ENCODE data around the gene C16orf92. TPM values are rescaled to one million over a fixed set of nuclear protein-coding genes. Genes with fewer than 3 reads are reported as not detected.
A peak's percentile ranks its signal among the peaks of the same experiment; 100 is the strongest.

C16orf92 gene
- total and polyA plus RNA-seq, 2 of the 8 experiments (the other 6 are each of a cell fraction or from before 2014, with no cell fraction given): not detected

- H3K9me3 ChIP-seq (ENCODE audit: insufficient read depth in 2 of 2, low read depth in 1 of 2, low read length in 1 of 2): no peaks in the 10 kb centered on the region
- POLR2A ChIA-PET (ENCODE audit: partially characterized antibody): interaction anchor here (0.8 to 1.4 kb wide), 7 partner anchors 19 to 220 kb away, joined by 3 to 4 read pairs (median 3); partner anchors contain the start of genes ALDOA, PAGR1 and TBX6
- DNase-seq (ENCODE audit: low read depth in 1 of 2, low spot score in 2 of 2): peak in 1 of 2 experiments; percentile 88
Measured at GRCh38 chr16:30028438-30029076, 5.6 kb downstream of the C16orf92 start.

More at GRCh38 chr16:30028438-30029076, 5.6 kb downstream of the C16orf92 start:
- Histone ChIP-seq H3K23me2 (ENCODE audit: low read depth, low read length) (peaks cover 10% of the 10 kb centered on the region; the same call in 1 of the 2 replicates), H2BK20ac (ENCODE audit: low read length) (no peak overlapping the region), H3K27me3 (replicated peaks in 1 of 4; ENCODE audit: control insufficient read depth in 3 of 4, extremely low read depth in 1 of 4, insufficient read depth in 3 of 4, low read length in 3 of 4) (peaks cover 0 to 9% (median 4%) of the 10 kb centered on the region in 4 experiments; a peak in 2 of 7 replicates), H3K27ac (ENCODE audit: low read depth, low read length) (no peak overlapping the region), H2AK5ac (ENCODE audit: low read depth, low read length) (no peak overlapping the region; the same call in 1 of the 2 replicates), H3K4me2 (ENCODE audit: insufficient read depth in 1 of 2, low read depth in 2 of 2, low read length in 2 of 2) (peak overlapping the region; percentile 84 to 96; a peak in 2 of 4 replicates), H3K79me1 (ENCODE audit: low read depth, low read length) (peaks cover 5% of the 10 kb centered on the region; the same call in 1 of the 2 replicates), H3K18ac (ENCODE audit: extremely low read depth, low read length) (no peak overlapping the region), H4K5ac (ENCODE audit: insufficient read length, low read depth, low read length) (no peak overlapping the region), H4K8ac (ENCODE audit: extremely low read depth, insufficient read depth, low read length) (no peak overlapping the region), H3K56ac (replicated peaks; ENCODE audit: insufficient read length, low read depth, low read length) (no peak overlapping the region), H3K4me3 (ENCODE audit: extremely low read depth in 1 of 4, insufficient read depth in 2 of 4, low read depth in 3 of 4, low read length in 4 of 4) (no peak overlapping the region), H4K91ac (replicated peaks; ENCODE audit: insufficient read length, low read length) (no peak overlapping the region), H4K20me1 (replicated peaks in 1 of 2; ENCODE audit: control insufficient read depth in 1 of 2, insufficient read depth in 2 of 2, low read length in 2 of 2) (peaks cover 12 to 16% of the 10 kb centered on the region in 2 experiments), H2BK120ac (replicated peaks; ENCODE audit: low read depth, low read length) (no peak overlapping the region), H3K4me1 (replicated peaks in 1 of 4; ENCODE audit: control insufficient read depth in 3 of 4, insufficient read depth in 4 of 4, low read length in 3 of 4) (peaks cover 0 to 26% (median 19%) of the 10 kb centered on the region in 4 experiments; a peak in 6 of 7 replicates), H3K36me3 (ENCODE audit: control insufficient read depth in 2 of 4, insufficient read depth in 4 of 4, low read length in 3 of 4) (peaks cover 0 to 7% (median under 1%) of the 10 kb centered on the region in 4 experiments; a peak in 2 of 8 replicates), H2AFZ (ENCODE audit: low read length) (no peak overlapping the region), H3K4ac (replicated peaks; ENCODE audit: insufficient read length, low read depth, low read length) (no peak overlapping the region), H3K14ac (ENCODE audit: insufficient read length) (no peak overlapping the region), H2BK15ac (ENCODE audit: low read length) (no peak overlapping the region), H2BK12ac (ENCODE audit: low read depth, low read length) (peak overlapping the region; percentile 44; the same call in 1 of the 2 replicates), H2BK5ac (ENCODE audit: low read depth, low read length) (no peak overlapping the region), H3K23ac (ENCODE audit: insufficient read length) (no peak overlapping the region), H3K9ac (replicated peaks in 1 of 4; ENCODE audit: extremely low read depth in 1 of 4, low read depth in 3 of 4, low read length in 3 of 4) (no peak overlapping the region), H3K79me2 (ENCODE audit: control insufficient read depth in 1 of 2, insufficient read depth in 2 of 2, low read length in 2 of 2) (no peaks in the 10 kb centered on the region)
- CTCF ChIA-PET (ENCODE audit: partially characterized antibody): interaction anchor here (0.8 to 1.2 kb wide), 4 partner anchors 9 to 28 kb away, joined by 3 to 5 read pairs (median 4); a partner anchor contains a TSS
- no peak for TF ChIP-seq CBX5 (IDR thresholded peaks at IDR 0.05; ENCODE audit: low read depth, low read length)
- TF ChIP-seq KDM5A (IDR thresholded peaks at IDR 0.05; ENCODE audit: low read length): no peak
- TF ChIP-seq POLR2A (IDR thresholded peaks at IDR 0.05; ENCODE audit: control extremely low read depth in 1 of 2, low read depth in 2 of 2, low read length in 2 of 2): no peak
- peak; percentile 83 to 94; a peak in 3 of 4 replicates for TF ChIP-seq SIN3A (conservative IDR thresholded peaks at IDR 0.05 in 1 of 2, IDR thresholded peaks at IDR 0.05 in 1 of 2; ENCODE audit: low read depth in 1 of 2, low read length in 2 of 2)
- peak; percentile 41; the same call in 1 of the 2 replicates for TF ChIP-seq MAX (IDR thresholded peaks at IDR 0.05)
- TF ChIP-seq FOSL1 (IDR thresholded peaks at IDR 0.05; ENCODE audit: insufficient read depth, low read depth, low read length): no peak
- TF ChIP-seq HDAC2 (IDR thresholded peaks at IDR 0.05; ENCODE audit: borderline replicate concordance in 1 of 2, low read depth in 2 of 2, low read length in 2 of 2): no peak
- TF ChIP-seq BACH1 (IDR thresholded peaks at IDR 0.05; ENCODE audit: low read length): 0 out of 2 replicates have a peak, but pooled peaks have one; percentile 18
- no peak for TF ChIP-seq TAF7 (optimal IDR thresholded peaks at IDR 0.05; ENCODE audit: borderline replicate concordance, low read depth, low read length)
- no peak for TF ChIP-seq KDM4A (IDR thresholded peaks at IDR 0.05; ENCODE audit: low read depth, low read length, severe bottlenecking)
- no peak for TF ChIP-seq POLR2AphosphoS5 (IDR thresholded peaks at IDR 0.05; ENCODE audit: low read depth, low read length)
- WGBS, 2 experiments (ENCODE audit: extremely low coverage in 1 of 2, insufficient coverage in 1 of 2, insufficient read length in 1 of 2, insufficient replicate concordance in 2 of 2, low coverage in 1 of 2, low lambda C conversion rate in 2 of 2, missing lambda C conversion rate in 1 of 2): 49% methylated on average over 16 of the region's 18 CpGs; no CpG with 5 or more reads in 1 of the 2 experiments
- FAIRE-seq: no peak

All from H1 (cell line).